GM12878 (cell line): Measurements from ENCODE around the gene KRTAP5-7. TPM values are rescaled to one million over a fixed set of nuclear protein-coding genes. Genes with fewer than 3 reads are reported as not detected.
"Not testable (repeated sequence)": the region's sequence is repeated elsewhere in the genome, so short reads cannot be mapped to it uniquely, and the experiment has no call there.

Source experiments
- ATAC-seq: fragments of 200-7000 bp; cut with Tn5 transposase; 3 replicates; pipeline ENCODE4 v1.9.1; 2020; ENCODE audit warnings: mild to moderate bottlenecking, moderate library complexity
- BruUV-seq: library from RNA; stranded (reverse); fragments of 400-500 nt; replicated peaks from 2 replicates; lab custom pipeline; 2021; lab: Mats Ljungman, UMichigan
- CTCF ChIA-PET: fragments of 300-600 bp; sonication (Branson Sonifier 250); formaldehyde crosslinking; extraction: SDS; loops from one replicate; lab custom pipeline; 2021; ENCODE audit warnings: inconsistent platforms; lab: Yijun Ruan, JAX
- POLR2A ChIA-PET: fragments of 350-600 bp; formaldehyde crosslinking; extraction: SDS; loops from one replicate; lab custom pipeline; 2021; ENCODE audit warnings: inconsistent platforms; lab: Charles Lee
- RAD21 ChIA-PET: fragments of 300-600 bp; sonication (Branson Sonifier 250); formaldehyde crosslinking; loops from one replicate; lab custom pipeline; 2023; ENCODE audit warnings: antibody characterized with exemption; ENCODE audit not compliant: unreplicated experiment; lab: Charles Lee
- SMC1A ChIA-PET: fragments of 300-600 bp; sonication (Branson Sonifier 250); formaldehyde crosslinking; loops from one replicate; lab custom pipeline; 2023; ENCODE audit not compliant: unreplicated experiment, uncharacterized antibody; lab: Charles Lee
- DNase-seq: peaks from one replicate; pipeline ENCODE4 v3.0.0-alpha.2; 2011; ENCODE audit warnings: low read depth, low spot score
- FAIRE-seq: peaks from 3 replicates; lab custom pipeline; 2011; peaks lifted over from hg19 to GRCh38; lab: Jason Lieb, UNC
- H2AFZ ChIP-seq: 2 replicates; pipeline ENCODE4 v1.6.0; 2011; ENCODE audit warnings: low read depth, low read length, control low read depth; ENCODE audit not compliant: control insufficient read depth
- H3K27ac ChIP-seq: 2 replicates; pipeline ENCODE4 v1.5.1; 2011; ENCODE audit warnings: control low read depth; ENCODE audit not compliant: control insufficient read depth, insufficient read depth
- H3K27me3 ChIP-seq, 2 experiments: replicated peaks in 1 of 2; 2 replicates each; pipeline versions ENCODE4 v1.6.0 to v1.6.1; 2011; ENCODE audit warnings: low read length in 1 of 2; ENCODE audit not compliant: control insufficient read depth in 2 of 2, insufficient read depth in 2 of 2
- H3K36me3 ChIP-seq, 2 experiments: 2 replicates each; pipeline ENCODE4 v1.5.1; 2011; ENCODE audit warnings: low read length in 1 of 2; ENCODE audit not compliant: control insufficient read depth in 2 of 2, insufficient read depth in 2 of 2
- H3K4me1 ChIP-seq: 2 replicates; pipeline ENCODE4 v1.6.1; 2011; ENCODE audit warnings: mild to moderate bottlenecking, low read length, moderate library complexity, mixed read lengths; ENCODE audit not compliant: control insufficient read depth, insufficient read depth
- H3K4me2 ChIP-seq: 2 replicates; pipeline ENCODE4 v1.6.0; 2011; ENCODE audit warnings: control low read depth; ENCODE audit not compliant: control insufficient read depth, insufficient read depth
- H3K4me3 ChIP-seq: fragments of 200-600 bp; sonication (generic); 2 replicates; pipeline ENCODE4 v1.5.1; 2016
- H3K79me2 ChIP-seq: 2 replicates; pipeline ENCODE4 v1.6.0; 2011; ENCODE audit warnings: low read length; ENCODE audit not compliant: control insufficient read depth, insufficient read depth
- H3K9ac ChIP-seq: 2 replicates; pipeline ENCODE4 v1.8.0; 2011; ENCODE audit warnings: low read length, control low read depth, mixed read lengths; ENCODE audit not compliant: control insufficient read depth, insufficient read depth
- H3K9me3 ChIP-seq: replicated peaks from 3 replicates; pipeline ENCODE4 v1.5.1; 2011; ENCODE audit warnings: mild to moderate bottlenecking, low read length; ENCODE audit not compliant: control insufficient read depth, insufficient read depth
- H4K20me1 ChIP-seq: 2 replicates; pipeline ENCODE4 v1.6.0; 2011; ENCODE audit not compliant: control insufficient read depth, insufficient read depth
- SPI1 ChIP-seq: IDR thresholded peaks from 2 replicates; pipeline ENCODE4 v1.6.1; 2011; ENCODE audit warnings: low read depth, mild to moderate bottlenecking, low read length, moderate library complexity, borderline replicate concordance; ENCODE audit not compliant: insufficient read depth
- ZNF592 ChIP-seq: fragments of 450-650 bp; IDR thresholded peaks from 2 replicates; pipeline ENCODE4 v1.6.1; 2017; ENCODE audit warnings: mild to moderate bottlenecking, moderate library complexity
- whole genome bisulfite sequencing: methylation state at CpG from one replicate; pipeline ENCODE4 v1.1.6; 2016; ENCODE audit warnings: low lambda C conversion rate; ENCODE audit not compliant: insufficient replicate concordance, insufficient coverage; ENCODE audit errors: missing lambda C conversion rate; 5-methylcytosine and 5-hydroxymethylcytosine counted together
- in situ Hi-C: fragments of 300-500 bp; cut with MboI; formaldehyde crosslinking; loops from 9 replicates; pipeline ENCODE4 v1.14.3; 2018; ENCODE audit warnings: mixed read lengths
- intact Hi-C: fragments of 100-400 bp; cut with micrococcal nuclease; formaldehyde crosslinking; loops from one replicate; pipeline ENCODE4 v1.14.2; 2022; ENCODE audit not compliant: unreplicated experiment
- polyA plus RNA-seq, 11 experiments: library from polyadenylated mRNA; depleted of rRNA in 4 of 11; unstranded in 6 of 11; stranded (reverse) in 5 of 11; fragments of >200 nt; fragmentation: Nextera tagmentation in 4 of 11; fragmentation: Illumina TruSeq in 1 of 11; extraction: Ambion mirVana in 4 of 11; extraction: Trizol in 1 of 11; gene quantifications; 1 replicate in 1 of 11; 2 replicates in 10 of 11; pipeline versions ENCODE4 v1.2.1 to v1.2.3, GENCODE V29; 2011 to 2016; ENCODE audit warnings: inconsistent platforms in 2 of 11, missing spikeins in 2 of 11, low read depth in 1 of 11
- total RNA-seq, 4 experiments: library from RNA; depleted of rRNA in 3 of 4; stranded (reverse); fragments of >200 nt in 3 of 4; fragmentation: Illumina TruSeq in 1 of 4; extraction: Trizol in 1 of 4; gene quantifications; 2 replicates each; pipeline versions ENCODE4 v1.2.1 to v1.2.3, GENCODE V29; 2013 to 2021

The KRTAP5-7 gene
- total and polyA plus RNA-seq, 10 of the 15 experiments (the other 5 are each of a cell fraction or from before 2014, with no cell fraction given) = 0.07 to 0.23 (median 0.19) TPM; not detected in 6

DNA sequence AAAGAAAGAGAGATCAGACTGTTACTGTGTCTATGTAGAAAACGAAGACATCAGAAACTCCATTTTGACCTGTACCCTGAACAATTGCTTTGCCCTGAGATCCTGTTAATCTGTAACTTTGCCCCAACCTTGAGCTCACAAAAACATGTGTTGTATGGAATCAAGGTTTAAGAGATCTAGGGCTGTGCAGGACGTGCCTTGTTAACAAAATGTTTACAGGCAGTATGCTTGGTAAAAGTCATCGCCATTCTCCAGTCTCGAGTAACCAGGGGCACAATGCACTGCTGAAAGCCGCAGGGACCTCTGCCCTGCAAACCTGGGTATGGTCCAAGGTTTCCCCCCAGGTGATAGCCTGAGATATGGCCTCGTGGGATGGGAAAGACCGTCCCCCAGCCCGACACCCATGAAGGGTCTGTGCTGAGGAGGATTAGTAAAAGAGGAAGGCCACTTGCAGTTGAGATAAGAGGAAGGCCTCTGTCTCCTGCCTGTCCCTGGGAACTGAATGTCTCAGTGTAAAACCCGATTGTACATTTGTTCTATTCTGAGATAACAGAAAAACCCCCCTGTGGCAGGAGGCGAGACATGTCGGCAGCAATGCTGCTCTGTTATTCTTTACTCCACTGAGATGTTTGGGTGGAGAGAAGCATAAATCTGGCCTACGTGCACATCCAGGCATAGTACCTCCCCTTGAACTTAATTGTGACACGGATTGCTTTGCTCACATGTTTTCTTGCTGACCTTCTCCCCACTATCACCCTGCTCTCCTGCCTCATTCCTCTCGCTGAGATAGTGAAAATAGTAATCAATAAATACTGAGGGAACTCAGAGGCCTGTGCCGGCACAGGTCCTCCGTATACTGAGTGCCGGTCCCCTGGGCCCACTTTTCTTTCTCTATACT, 7.9 kb downstream of the KRTAP5-7 start:
- BruUV-seq, FAIRE-seq, H4K20me1 ChIP-seq, H3K27me3 ChIP-seq, CTCF ChIA-PET, H3K9me3 ChIP-seq, RAD21 ChIA-PET, DNase-seq, POLR2A ChIA-PET, ATAC-seq, intact Hi-C loops, H3K36me3 ChIP-seq, H3K79me2 ChIP-seq, H3K9ac ChIP-seq, in situ Hi-C loops, H3K4me3 ChIP-seq, H3K27ac ChIP-seq: not testable (repeated sequence)
- Histone ChIP-seq H3K4me2 (peak overlapping the region; percentile 25; the same call in 1 of the 2 replicates), H3K4me1 (peaks cover 24% of the 10 kb centered on the region), H2AFZ (peak overlapping the region; percentile 72)
- TF ChIP-seq ZNF592 = 0 out of 2 replicates have a peak, but pooled peaks have one; percentile 51
- peak; percentile 40; the same call in 1 of the 2 replicates for TF ChIP-seq SPI1
- SMC1A ChIA-PET = interaction anchor here (1.4 to 1.7 kb wide), 2 partner anchors 8 to 15 kb away, joined by 3 to 4 read pairs; no protein-coding TSS in a partner anchor
- WGBS = 49% methylated on average over 17 of the region's 17 CpGs
